ENCODE results near the gene HSBP1.

Gene HSBP1

GRCh38 chr16:83842756-83843507 is 35.2 kb downstream of the HSBP1 start:
- Histone ChIP-seq H3K4me1 (ENCODE audit: low read depth, poor library complexity, severe bottlenecking) (no peaks in the 10 kb centered on the region), H3K27me3 (ENCODE audit: insufficient read depth, low read depth) (no peaks in the 10 kb centered on the region), H3K4me3 (IDR thresholded peaks at IDR 0.05; ENCODE audit: insufficient read depth, low read depth, low read length) (no peak overlapping the region), H2AFZ (ENCODE audit: low read depth) (no peak overlapping the region), H3K27ac (no peak overlapping the region), H4K20me1 (ENCODE audit: insufficient read depth) (no peaks in the 10 kb centered on the region), H3K4me2 (no peak overlapping the region), H3K9ac (no peak overlapping the region), H3K79me2 (ENCODE audit: insufficient read depth, low read depth) (no peaks in the 10 kb centered on the region), H3K36me3 (ENCODE audit: insufficient read depth) (no peaks in the 10 kb centered on the region)
- no peak for TF ChIP-seq CTCF (conservative IDR thresholded peaks at IDR 0.05; ENCODE audit: low read depth, low read length)

- H3K9ac ChIP-seq: no peak overlapping the region
- no peak overlapping the region for H3K4me3 ChIP-seq (IDR thresholded peaks at IDR 0.05; ENCODE audit: insufficient read depth, low read depth, low read length)
- H3K4me1 ChIP-seq (ENCODE audit: low read depth, poor library complexity, severe bottlenecking): no peaks in the 10 kb centered on the region
- H2AFZ ChIP-seq (ENCODE audit: low read depth): no peak overlapping the region
- no peaks in the 10 kb centered on the region for H4K20me1 ChIP-seq (ENCODE audit: insufficient read depth)
- H3K27ac ChIP-seq: no peak overlapping the region
- H3K36me3 ChIP-seq (ENCODE audit: insufficient read depth): no peaks in the 10 kb centered on the region
- TF ChIP-seq CTCF (conservative IDR thresholded peaks at IDR 0.05; ENCODE audit: low read depth, low read length): no peak
- no peaks in the 10 kb centered on the region for H3K79me2 ChIP-seq (ENCODE audit: insufficient read depth, low read depth)
- H3K27me3 ChIP-seq (ENCODE audit: insufficient read depth, low read depth): no peaks in the 10 kb centered on the region
- H3K4me2 ChIP-seq: no peak overlapping the region
Observed at GRCh38 chr16:83843657-83844056, 35.9 kb downstream of the HSBP1 start.

- Histone ChIP-seq H3K9ac (no peak overlapping the region), H3K27ac (no peak overlapping the region), H3K4me1 (ENCODE audit: low read depth, poor library complexity, severe bottlenecking) (no peaks in the 10 kb centered on the region), H2AFZ (ENCODE audit: low read depth) (no peak overlapping the region), H3K79me2 (ENCODE audit: insufficient read depth, low read depth) (no peaks in the 10 kb centered on the region), H4K20me1 (ENCODE audit: insufficient read depth) (no peaks in the 10 kb centered on the region), H3K27me3 (ENCODE audit: insufficient read depth, low read depth) (no peaks in the 10 kb centered on the region), H3K4me3 (IDR thresholded peaks at IDR 0.05; ENCODE audit: insufficient read depth, low read depth, low read length) (no peak overlapping the region), H3K36me3 (ENCODE audit: insufficient read depth) (no peaks in the 10 kb centered on the region), H3K4me2 (no peak overlapping the region)
- no peak for TF ChIP-seq CTCF (conservative IDR thresholded peaks at IDR 0.05; ENCODE audit: low read depth, low read length)
Observed at GRCh38 chr16:83845263-83845662, 37.5 kb downstream of the HSBP1 start.

- Histone ChIP-seq H3K4me2 (no peak overlapping the region), H3K27ac (no peak overlapping the region), H2AFZ (ENCODE audit: low read depth) (no peak overlapping the region), H3K9ac (no peak overlapping the region), H3K79me2 (ENCODE audit: insufficient read depth, low read depth) (no peaks in the 10 kb centered on the region), H3K4me1 (ENCODE audit: low read depth, poor library complexity, severe bottlenecking) (no peaks in the 10 kb centered on the region), H3K36me3 (ENCODE audit: insufficient read depth) (no peaks in the 10 kb centered on the region), H4K20me1 (ENCODE audit: insufficient read depth) (no peaks in the 10 kb centered on the region), H3K4me3 (IDR thresholded peaks at IDR 0.05; ENCODE audit: insufficient read depth, low read depth, low read length) (no peak overlapping the region), H3K27me3 (ENCODE audit: insufficient read depth, low read depth) (no peaks in the 10 kb centered on the region)
- no peak for TF ChIP-seq CTCF (conservative IDR thresholded peaks at IDR 0.05; ENCODE audit: low read depth, low read length)
Observed at GRCh38 chr16:83847371-83848225, 39.8 kb downstream of the HSBP1 start.

Data from KMS-11 (cell line).